NK-92 (cell line): ENCODE data around the gene ADRA2C.

Experiments used
- DNase-seq: peaks from one replicate; lab custom pipeline; 2025; ENCODE audit not compliant: unreplicated experiment; lab: John Stamatoyannopoulos, UW

Gene ADRA2C

DNA sequence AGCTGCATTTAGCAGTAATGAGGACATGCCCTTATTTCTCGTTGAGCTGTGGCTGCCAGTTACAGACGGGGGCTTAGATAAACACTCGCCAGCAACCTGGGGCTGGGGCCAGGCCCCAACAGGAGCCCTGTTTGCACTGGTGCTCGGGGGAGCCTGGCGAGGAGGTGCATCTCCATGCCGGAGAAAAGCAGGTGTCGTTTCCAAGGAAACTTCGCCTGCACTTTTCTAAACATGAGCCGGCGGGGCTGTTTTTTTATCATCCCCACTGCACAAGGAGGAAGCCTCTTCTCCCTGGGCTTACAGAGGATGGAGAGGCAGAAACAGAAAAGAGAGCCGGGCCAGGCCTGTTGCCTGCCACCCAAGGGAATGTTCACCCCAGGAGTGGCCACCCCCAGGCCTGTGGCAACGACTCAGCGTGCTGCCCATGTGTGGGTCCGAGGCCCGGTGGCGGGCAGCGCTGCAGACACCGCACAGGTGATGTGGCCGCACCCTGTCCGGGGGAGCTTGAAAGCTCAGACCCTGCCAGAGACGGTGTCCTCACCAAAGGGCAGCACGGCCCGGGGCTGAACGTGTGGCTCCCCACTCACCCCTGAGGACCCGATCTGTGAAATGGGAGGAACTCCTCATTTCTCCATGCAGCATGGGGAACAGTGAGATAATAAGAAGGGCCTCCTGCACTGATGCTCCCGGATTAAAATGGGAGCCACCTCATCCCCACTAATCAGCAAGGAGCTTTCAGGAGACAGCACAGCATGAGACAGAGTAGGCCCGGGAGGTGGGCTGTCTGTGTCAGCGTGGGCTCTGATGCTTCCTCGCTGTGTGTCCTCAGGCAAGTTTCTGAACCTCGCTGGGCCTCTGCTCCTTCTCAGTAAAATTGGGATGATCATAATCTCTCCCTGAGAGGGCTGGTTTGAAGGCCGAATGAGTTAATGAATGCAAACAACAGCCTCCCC is 33.8 kb upstream of the ADRA2C start:
- DNase-seq = no peak

DNA sequence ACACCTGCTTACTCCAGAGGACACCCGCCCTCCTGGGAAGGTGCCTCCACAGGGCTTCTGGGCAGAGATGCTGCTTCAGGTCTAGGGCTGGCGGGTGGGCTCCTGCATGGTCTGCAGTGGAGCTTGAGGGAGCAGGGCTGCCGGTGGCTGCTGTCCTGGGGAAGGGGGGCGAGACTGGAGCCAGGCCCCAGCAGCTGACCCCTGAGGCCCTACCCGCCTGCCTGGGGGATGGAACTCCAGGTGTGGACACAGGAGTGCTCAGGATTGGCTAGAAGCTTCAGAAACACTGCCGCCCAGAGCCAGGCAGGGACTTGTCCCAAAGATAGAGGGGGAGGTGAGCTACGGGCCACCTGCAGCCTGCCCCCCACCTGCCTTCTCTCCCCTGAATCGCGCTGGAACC is 33.0 kb upstream of the ADRA2C start:
- no peak for DNase-seq

DNA sequence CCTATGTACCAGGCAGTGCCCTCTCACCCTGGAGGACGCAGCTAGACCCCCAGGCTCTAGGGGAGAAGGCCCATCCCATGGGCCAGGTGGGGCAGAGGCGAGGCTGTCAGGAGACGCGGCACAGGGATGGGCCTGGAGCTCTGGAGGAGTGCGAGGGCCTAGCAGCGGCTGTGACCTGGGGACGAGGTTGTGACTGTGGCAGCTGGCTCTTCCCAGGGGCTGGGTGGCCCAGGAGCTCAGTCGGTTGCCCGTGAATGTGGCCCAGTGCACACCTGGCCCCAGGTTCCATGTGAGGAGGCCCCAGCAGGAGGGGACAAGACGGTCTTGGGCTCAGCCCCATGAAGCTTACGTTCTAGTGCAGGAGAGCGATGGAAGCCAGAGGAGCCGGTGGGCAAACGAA is 31.0 kb upstream of the ADRA2C start:
- DNase-seq = no peak

DNA sequence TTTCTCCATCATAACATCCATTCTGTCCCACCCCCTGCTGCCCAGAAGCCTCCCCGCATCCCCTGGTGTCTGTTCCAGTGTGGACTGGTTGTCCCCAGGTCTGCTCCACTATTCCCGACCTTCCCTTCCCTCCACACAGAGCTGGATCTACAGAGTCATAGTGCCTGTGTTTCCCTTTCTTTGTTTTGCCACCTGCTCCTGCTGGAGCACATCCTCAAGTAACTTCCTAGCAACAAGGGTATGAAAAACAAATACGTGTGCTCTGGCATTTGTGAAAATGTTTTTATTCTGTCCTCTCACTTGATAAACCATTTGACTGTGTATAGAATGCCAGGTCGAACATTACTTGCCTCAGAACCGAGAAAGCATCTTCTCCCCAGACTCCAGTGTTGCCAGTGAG is 29.9 kb upstream of the ADRA2C start:
- DNase-seq = no peak

DNA sequence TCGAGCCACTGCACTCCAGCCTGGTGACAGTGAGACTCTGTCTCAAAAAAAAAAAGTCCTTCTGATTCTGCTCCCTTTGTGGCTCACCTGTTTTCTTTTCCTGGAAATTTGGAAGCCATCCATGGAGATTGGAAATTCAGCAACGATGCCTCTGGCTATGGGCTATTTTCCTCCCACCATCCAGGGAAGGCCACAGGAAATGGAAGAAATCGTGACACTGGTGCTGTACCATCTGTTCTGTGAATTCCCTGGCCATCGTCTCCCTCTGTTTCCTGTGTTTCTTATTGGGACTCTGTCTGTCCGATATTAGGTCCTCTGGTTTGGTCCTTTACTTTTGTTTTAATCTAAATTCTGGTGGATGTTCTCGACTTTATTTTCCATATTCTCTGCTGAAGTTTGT is 29.4 kb upstream of the ADRA2C start:
- DNase-seq = no peak

DNA sequence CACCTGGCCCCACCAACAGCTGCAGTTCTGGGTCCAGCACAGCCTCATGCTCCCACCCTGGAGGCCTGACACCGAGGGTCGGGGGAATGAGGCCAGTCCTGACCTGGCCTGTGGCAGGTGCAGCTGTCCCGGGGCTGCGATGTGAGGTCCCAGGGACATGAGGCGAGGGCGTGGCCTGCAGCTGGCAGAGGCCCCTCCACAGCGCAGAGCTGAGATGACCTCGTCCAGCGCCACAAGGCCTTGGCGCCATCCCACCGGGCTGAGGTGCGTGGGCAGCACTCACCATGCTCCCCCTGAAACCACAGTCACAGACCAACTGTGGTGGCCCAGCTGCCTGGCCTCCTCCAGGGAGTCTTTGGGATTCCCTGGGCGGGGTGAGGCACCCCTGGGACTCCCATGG is 26.6 kb upstream of the ADRA2C start:
- no peak for DNase-seq

DNA sequence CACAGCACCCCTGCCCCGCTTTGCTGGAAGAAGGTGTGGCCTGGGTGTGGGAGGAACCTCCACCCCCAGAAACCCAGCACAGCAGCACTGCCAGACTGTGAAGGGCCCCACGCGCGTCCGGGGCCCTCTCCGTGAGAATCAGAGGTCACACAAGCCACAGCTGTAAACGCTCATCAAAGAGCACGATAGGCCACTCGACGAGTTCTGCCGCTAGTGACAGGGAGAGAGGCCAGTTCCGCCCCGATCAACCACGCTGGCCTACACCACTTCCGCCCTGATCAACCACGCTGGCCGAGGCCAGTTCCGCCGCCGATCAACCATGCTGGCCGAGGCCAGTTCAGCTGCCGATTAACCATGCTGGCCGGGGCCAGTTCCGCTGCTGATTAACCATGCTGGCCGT is 25.9 kb upstream of the ADRA2C start:
- no peak for DNase-seq

DNA sequence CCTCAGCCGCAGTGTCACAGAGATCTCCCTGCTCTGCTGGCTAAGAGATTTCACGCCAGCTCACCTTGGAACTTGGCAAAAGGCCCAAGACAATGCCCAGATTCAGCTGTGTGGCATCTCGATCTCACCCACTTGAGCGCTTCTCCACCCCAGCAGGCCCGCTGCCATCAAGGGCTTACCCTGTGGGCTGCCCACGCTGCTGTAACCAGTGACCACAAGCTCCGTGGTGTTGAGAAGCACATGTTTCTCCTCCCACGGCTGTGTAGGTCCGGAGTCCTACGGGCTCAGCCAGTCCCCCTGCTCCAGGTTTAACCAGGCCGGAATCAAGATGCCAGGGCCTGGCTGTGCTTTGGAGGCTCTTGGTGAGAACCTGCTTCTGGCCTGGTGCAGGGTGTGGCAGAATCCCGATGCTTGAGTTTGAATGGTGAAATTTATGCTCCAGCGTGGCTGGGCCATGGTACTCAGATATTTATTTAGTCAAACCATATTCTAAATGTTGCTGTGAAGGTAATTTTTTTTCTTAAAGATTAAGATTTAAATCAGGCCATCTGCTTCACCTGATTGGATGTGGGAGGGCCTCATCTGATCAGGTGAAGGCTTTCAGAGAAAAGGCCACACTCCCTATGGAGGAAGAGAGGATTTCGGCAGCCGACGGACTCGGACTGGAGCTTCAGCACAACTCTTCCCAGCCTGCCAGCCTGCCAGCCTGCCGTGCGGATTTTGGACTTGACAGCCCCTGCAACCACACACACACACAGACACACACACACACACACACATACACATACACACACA is 24.8 kb upstream of the ADRA2C start:
- DNase-seq = no peak

DNA sequence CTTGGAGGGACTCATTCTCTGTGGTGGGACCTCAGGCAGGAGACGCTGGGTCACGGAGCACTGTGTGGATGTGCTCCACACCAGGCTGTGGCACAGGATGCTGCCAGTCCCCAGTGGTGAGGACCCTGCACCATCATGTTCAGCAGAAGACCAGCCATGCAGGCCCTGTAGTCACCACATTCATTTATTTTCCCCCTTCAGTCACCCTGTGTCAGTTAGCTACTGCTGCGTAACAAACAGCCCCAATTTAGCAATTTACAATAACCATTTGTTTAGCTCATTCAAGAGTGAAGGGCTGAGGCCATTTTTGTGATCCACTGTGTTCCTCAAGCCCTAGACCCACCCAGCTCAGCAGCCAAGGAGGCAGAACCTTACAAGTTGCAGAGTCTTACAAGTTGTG is 23.6 kb upstream of the ADRA2C start:
- no peak for DNase-seq

DNA sequence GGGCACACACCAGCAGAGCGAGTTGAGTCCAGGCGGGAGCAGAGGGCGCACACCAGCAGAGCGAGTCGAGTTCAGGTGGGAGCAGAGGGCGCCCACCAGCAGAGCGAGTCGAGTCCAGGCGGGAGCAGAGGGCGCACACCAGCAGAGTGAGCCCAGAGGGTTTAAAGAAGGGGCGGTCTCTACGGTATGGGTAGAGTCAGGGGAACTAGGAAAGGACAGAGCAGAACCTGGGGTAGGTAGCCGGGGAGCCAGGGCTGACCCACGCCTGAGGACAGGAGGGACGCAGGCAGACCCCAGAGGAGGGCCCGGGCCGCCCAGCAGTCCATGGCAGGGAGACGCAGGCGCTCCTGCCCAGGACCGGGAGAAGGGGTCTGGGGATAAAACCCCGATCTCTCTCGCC is 22.0 kb upstream of the ADRA2C start:
- DNase-seq = no peak

DNA sequence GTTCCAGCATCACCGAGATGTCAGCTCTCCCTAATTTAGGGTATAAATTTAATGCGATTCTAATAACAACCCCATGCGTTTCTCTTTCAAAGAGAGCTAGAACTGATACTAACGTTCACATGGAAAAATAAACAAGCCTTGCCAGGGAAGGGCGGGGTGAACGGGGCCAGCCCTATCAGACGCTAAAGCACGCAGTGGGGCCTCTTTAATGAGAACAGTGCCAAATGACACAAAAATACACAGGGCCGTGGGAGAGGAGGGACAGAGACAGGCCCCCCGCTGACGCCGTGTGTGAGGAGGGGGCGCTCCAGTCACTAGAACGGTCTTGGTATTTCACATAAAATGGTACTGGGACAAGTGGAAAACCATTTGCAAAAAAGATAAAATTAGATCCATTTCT is 21.3 kb upstream of the ADRA2C start:
- DNase-seq = no peak

DNA sequence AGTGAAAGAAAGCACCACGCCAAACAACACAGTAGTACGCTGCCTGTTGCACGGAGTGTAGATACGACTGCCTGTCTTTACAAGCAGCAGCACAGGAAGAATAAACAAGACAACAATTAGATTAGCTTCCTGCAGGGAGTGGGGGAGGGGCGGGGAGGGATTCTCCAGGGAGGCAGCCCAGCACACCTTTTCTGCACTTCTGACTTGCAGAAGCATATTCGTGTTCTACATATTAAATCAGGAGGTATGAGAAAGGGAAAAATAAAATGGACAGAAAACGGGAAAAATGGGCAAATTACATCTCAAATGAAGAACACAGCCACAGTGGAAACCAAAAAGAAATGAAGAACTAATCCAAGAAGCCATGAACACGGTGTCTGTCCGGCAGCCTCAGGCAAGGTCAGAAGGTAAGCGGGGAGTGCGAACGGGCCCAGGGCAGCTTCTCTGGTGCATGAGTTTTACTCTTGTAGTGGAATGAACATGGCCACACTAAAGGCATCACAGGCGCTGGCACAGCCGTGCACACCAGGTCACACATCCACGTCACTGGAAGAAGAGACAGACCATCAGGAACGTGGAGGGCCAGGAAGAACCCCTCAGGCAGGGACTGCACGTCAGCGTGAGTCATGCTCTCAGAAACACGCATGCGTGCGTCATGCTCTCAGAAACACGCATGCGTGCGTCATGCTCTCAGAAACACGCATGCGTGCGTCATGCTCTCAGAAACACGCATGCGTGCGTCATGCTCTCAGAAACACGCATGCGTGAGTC is 20.1 kb upstream of the ADRA2C start:
- DNase-seq = no peak

DNA sequence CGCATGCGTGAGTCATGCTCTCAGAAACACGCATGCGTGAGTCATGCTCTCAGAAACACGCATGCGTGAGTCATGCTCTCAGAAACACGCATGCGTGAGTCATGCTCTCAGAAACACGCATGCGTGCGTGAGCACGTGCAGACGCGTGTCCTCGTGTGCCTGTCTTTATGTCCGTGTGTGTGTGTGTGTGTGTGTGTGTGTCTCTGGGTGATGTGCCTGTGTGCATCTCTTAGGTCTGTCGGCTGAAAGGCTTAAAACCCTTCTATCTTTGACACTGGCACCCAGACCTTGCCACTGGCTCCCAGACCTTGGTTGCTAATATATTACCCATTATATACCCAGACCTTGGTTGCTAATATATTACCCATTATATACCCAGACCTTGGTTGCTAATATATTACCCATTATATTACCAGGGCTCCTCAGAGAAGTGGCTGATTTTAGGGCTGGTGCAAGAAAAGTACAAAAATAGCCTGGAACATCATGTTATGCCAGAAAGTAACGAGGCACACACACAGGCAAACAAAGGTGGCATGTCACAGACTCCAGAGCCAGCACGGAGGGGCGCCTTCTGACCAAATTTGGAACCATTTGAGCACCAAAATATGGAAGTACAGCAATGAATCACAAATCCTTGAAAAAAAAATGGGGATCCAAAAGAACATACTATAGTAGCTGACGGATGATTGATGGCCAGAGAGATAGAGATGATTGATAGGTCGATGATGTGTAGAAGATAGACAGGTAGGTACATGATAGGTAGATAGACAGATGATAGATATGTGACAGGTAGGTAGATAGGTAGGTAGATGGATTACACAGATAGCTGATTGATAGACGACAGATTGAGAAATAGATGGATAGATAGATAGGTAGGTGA is 19.2 kb upstream of the ADRA2C start:
- no peak for DNase-seq

DNA sequence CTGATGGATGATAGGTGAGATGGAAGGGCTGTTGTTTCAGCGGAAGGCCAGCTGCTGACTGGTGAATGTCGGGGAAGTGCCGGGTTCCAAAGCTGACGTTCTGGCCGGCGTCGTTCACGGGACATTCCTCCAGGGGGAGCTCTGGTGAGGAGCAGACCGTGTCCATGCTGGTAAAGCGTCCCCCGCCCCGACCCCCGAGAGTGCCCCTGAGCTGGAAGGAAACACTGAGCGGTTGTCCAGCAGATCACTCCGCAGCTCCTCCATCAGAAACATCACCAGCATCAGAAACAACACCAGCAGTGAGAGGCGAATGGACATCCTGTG is 18.6 kb upstream of the ADRA2C start:
- DNase-seq = no peak

DNA sequence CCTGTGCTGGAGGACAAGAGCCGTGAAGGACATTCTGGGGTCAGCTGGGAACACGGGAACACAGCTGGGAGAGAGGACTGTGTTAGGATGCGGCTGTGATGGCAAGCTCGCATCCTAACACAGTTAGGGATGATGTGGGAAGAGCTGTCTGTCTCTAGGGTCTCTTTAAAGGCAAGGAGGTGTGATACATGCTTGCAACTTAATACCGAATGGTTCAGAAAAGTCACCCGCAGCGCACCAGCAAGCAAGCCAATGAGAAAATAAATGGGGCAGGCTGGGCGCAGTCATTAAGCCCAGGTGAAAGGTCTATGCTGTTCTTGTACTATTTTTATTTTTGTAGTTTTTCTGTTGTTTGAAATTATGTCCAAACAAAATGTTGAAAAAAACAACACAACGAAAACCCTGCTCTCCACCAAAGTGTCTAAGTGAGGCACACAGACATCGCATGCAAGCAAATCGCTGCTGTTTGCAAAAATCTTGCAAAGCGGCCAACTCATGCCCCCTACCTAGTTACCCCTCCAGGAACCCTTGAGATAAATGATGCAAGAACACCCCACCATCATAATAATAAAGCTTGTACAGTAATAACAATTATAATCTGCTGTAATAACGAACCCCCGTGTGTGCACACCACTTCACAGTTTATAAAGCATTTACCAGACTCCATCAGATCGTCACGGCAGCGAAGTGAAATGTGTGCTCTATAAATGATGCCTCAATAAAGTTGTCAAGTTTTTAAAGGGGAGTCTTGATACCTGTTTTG is 17.9 kb upstream of the ADRA2C start:
- DNase-seq = no peak

DNA sequence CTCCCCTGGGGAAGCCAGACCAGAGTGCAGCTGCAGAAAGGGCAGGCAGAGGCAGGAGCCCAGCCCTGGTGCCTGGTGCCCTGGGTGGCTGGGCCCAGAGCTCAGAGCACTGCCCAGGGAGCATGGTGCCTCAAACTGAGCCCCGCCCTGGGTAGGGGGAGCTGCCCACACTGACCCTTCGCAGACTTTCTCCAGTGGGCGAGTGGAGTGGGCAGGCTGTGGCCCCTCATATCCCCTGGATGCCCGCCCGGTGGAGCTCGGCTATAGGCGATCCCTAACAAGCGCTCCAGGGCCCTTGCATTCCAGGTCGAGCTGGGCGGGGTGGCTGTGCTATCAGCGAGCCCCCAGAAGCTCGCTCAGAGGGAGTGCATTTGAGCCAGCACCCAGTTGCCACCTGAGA is 17.1 kb upstream of the ADRA2C start:
- DNase-seq = no peak

DNA sequence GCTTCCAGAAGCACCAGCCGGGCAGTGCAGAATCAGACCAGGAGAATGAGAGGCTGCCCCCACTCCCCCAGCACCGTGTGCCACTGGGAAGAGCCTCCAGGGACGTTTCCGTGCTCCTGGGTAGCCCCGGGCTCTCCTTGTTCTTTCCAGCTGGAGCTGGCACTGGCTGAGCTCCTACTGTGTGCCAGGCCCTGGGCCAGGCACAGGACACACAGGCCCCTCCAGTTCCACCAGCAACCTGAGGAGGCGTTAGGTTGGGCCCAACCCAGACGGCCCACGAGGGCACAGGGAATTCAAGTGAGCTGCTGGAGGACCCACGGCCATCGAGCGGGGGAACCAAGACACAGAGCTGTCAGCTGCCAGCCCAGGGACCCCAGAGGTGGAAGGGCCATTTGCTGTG is 15.9 kb upstream of the ADRA2C start:
- DNase-seq = no peak

DNA sequence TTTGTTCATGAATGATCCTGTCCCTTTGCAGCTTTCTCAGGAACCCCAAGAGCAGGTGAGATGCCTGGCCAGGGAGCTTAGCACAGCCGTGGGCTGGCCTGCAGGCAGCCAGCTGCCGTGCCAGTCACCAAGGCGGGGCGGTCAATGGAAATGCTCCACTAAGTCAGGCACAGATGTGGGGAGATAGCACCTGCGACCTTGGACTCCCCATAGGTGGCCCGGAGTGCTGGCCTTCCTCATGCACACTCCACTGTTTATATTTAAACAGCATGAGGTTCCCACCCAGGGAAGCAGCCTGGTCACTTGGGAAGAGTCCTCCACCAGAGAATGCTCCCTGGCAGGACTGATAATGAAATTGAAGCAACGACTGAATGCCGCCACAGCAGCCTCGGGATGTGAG is 14.2 kb upstream of the ADRA2C start:
- no peak for DNase-seq

DNA sequence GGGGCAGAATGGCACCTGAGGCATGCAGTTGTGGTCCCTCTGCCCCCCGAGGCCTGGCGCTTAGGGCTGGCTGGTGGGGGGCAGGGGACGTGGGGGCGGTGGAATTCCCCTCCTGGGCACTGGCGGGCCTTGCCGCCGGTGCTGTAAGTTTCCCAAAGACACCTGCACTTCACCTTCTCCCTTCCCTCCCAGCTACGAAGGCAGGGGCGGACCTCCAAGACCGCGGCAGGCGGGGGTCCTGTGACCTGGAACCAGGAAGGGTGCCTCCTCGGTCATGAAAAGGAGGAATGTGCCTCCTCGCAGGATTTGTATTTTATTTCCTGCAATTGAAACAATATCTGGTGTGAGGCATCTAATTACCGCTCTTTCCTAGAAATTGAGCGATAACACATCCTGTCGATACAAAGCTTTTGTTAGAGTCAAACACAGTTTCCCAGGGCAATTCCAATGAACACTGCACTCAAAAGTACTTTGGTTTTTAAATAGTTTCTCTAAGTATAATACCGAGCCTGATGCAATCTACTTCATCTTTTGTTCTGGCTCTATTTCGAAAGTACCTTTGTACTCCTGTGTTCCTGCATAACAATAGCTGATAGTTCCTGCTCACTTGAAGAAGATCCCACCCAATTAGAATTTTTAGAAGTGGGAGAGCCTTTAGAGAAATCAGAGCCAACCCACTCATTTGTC is 12.3 kb upstream of the ADRA2C start:
- DNase-seq = no peak
